HG03025 (cell line): ENCODE results near the gene KIF15.
"Not testable (repeated sequence)": the region's sequence is repeated elsewhere in the genome, so short reads cannot be mapped to it uniquely, and the experiment has no call there.

Experiments used
- ATAC-seq: cut with Tn5 transposase; IDR thresholded peaks from one replicate; pipeline ENCODE4 v1.9.1; 2021; ENCODE audit warnings: mild to moderate bottlenecking, moderate library complexity; ENCODE audit not compliant: unreplicated experiment, low FRiP score

Gene KIF15

DNA sequence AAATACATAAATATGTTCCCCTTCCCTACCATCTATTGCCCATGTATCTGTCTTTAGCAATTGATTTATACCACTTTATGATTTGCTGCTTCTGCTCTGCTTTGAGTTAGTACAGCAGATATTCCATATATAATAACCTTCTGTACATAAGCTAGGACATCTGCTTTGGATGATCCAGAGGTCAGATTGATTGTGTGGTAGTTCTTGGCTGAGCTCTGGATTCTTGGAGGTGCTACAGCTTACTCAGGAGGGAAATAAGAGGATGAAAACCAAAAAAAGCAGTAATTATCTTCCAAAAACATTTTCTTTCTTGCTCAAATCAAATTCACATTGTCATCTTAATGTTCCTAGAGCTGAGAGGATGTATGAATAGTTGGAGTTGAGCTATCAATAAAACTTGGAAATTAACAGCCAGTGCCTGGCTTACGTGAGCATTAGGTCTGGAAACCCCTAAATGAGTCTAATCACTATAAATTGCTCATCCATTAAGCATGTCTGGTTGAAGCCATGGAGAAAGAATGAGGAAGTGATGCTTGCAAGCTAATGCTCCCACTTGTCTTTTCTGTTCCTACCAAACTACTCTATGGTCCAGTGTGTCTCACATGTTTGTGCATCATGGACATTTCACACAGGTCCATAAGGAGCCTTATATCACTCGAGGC lies 63.8 kb downstream of the KIF15 start:
- ATAC-seq: no peak

DNA sequence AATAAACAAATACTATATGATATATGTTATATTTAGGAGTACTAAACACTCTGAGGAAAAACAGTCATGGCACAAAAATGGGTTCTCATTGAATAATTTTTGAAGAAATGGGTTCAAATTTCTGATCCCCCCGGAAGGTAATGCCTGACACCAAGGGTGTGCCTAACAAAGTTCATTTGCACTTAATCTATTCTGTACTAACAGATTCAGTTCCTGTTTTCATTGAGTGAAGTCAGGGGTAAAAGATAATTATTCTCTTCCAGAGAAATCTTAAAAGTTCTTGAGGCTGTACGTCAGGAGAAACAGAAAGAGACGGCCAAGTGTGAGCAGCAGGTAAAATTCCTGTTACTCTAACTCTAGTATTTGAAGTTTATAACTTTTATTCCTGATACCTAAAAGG lies 65.6 kb downstream of the KIF15 start:
- ATAC-seq: no peak

DNA sequence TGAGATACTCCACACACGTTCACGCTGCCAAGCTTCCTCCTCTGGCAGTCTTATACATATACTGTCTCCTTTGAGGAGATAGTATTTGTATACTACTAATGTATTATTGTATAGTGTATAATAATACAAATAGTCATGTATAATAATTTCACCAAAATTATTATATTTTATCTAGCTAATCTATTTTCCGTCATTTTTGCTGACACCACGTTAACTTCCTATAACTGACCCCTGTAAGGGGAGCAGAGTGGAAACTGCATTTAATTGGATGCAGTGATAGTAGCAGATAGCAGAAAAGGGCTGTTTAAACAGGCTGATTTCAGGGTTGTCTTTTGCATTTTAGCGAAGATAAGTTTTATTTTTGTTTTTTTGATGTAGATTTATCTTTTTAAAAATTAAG lies 69.6 kb downstream of the KIF15 start:
- ATAC-seq: no peak

DNA sequence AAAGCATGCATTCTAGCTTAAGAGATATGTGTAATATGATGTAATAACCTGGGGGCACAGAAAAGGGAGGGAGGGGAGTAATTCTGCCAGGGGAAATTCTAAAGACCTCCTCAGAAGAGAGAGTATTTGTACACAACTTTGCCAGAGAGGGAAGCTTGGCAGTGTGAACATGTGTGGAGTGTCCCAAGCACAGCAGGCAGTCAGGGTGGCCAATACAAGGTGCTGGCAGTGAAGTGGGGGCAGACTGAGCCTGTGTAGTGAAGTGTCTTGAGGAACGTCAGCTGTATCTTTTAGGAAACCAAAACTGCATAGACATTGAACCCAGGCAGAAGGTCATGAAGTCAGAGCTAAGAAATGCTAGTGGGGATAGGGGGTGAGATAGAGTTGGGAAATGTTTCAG lies 70.4 kb downstream of the KIF15 start:
- ATAC-seq: no peak

DNA sequence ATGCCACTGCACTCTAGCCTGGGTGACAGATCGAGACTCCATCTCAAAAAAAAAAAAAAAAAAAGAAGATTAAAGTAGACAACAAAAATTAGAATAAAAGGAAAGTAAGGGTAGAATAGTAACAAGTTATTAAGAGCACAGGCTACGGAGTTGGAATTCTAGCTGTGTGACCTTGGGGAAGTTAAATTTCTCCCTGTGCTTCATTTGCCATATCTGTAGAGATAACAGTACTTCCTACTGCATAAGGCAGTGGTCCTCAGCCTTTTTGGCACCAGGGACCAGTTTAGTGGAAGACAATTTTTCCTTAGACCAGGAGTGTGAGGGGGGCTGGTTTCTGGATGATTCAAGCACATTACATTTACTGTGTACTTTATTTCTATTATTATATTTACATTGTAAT lies 71.4 kb downstream of the KIF15 start:
- ATAC-seq: no peak

DNA sequence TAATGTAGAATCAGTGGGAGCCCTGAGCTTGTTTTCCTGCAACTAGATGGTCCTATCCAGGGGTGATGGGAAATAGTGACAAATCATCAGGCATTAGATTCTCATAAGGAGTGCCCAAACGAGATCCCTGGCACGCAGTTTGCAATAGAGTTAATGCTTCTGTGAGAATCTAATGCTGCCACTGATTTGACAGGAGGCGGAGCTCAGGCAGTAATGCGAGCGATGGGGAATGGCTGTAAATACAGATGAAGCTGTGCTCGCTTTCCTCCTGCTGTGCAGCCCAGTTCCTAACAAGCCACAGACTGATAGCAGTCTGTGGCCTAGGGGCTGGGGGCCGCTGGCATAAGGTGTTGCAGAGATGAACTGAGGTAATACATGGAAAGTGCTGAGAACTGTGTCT lies 71.8 kb downstream of the KIF15 start:
- no peak for ATAC-seq

DNA sequence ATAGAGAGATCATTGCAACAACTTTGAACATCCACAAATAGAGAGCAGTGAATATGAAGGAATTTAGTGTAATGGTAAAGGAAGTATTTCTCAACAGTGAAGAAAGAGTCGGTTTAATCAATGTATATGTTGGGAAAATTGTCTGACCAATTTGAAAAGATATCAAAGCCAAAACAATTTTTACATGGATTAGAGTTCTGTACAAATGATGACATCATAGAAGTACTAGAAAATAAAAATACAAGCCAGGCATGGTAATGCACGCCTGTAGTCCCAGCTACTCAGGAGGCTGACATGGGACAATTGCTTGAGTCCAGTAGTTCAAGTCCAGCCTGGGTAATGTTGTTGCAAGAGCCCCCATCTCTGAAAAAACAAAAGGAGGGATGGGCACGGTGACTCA lies 74.1 kb downstream of the KIF15 start:
- ATAC-seq: no peak

DNA sequence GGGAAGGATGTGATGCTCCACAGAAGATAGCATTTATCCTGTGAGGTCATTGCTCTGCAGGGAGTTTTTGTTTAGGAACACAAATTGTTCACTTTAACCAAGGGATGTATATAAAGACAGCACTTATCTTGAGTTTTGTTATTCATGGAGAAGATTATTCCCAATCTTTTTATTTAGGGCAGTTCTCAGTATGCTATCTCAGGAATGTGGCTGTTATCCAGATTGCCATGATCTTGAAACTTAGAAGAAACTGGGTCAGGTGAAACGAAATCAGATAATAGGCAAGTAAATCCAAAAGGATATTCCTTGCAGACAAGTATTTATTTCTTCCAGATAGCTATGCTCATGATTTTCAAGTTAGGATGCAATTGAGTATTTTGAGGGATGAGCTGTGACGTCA lies 80.8 kb downstream of the KIF15 start:
- no peak for ATAC-seq

DNA sequence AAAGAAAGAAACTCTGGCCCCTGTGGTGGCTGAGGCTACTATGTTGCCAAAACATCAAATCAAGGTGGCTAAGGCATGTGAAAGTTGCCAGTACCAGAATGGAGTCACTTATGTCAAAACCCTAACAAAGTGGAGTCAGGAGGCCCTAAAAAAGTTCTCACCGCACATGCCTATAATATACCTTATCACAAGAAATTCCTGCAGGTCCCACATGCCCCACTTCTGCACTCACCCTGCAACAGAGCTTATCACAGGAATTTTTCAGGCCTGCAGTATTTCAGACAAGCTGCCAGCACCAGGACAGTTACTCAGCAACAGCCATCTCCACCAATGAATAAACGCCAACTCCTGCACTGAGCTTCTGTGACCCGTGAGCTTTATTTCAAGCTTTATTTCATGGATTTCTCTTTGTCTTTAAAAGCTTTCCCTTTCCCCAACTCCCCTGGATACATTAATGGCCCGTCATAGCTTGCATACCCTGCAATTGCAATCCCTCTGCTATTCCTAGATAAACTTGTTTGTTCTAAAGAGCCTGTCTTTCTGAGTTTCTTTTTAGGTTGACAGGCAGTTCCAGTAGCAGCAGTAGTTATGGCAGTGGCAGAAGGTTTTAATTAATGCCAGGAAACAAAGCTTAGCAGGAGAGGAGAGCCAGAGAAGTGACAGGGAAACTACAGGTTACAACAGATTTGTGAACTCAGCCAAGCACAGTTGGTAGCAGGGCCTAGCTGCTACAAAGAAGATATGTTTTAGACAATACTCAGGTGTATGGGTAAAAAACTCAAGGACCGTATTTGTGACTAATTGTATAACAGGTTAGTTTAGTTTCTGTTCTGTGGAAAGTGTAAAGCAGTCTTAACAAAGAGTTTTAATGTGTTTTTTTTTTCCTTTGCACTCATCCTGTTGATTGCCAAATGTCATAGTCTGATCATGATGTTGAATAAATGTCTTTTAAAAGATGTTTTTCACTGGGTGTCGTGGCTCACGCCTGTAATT lies 84.2 kb downstream of the KIF15 start:
- ATAC-seq: no peak

DNA sequence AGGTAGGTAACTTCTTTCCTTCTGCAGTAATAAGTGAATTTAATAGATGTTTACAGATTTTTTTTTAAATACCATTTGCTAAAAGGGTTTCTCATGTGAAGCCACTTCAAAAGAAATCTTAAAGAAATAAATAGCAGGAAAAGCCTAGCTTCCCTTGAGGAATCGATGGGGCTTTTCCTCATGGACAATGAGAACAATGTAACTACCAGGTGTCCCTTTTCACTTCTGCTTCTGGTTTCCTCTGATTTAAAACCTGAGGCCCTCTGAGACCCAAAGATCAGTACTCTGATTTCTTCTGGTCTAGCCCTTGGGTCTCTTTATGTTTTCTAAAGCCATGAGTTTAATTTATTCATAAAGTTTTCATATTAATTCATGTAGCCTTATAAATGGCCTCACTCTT lies 87.0 kb downstream of the KIF15 start:
- no peak for ATAC-seq

DNA sequence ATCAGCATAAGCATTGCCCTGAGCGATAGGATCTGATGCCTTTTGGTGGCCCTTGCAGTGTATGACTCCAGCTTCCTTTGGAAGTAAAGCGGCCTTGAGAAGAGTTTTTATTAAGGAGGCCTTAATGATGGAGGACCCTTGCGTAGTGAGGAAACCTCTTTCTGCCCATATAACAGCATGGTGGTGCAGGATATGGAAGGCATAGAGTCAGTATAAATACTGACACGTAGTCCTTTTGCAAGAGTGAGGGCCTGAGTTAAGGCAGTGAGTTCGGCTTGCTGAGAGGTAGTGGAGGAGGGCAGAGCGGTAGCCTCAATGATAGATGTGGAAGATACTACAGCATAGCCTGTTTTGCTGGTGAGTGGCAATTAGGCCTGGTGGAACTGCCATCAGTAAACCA lies 95.1 kb downstream of the KIF15 start:
- ATAC-seq: not testable (repeated sequence)

DNA sequence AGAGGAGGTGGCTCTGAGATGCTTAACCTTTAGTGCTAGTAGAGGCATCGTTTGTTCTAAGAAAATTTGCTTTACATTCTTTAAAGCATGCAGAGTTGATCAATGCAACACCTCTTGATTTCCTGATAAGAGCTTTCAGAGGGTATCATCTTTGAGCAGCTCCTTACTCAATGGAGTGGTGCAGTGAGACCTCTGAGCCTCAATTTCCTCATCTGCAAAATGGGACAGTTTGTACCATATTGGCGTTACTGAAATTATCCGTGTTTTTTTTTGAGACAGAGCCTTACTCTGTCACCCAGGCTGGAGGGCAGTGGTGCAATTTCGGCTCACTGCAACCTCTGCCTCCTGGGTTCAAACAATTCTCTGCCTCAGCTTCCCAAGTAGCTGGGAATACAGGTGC lies 98.5 kb downstream of the KIF15 start:
- no peak for ATAC-seq

DNA sequence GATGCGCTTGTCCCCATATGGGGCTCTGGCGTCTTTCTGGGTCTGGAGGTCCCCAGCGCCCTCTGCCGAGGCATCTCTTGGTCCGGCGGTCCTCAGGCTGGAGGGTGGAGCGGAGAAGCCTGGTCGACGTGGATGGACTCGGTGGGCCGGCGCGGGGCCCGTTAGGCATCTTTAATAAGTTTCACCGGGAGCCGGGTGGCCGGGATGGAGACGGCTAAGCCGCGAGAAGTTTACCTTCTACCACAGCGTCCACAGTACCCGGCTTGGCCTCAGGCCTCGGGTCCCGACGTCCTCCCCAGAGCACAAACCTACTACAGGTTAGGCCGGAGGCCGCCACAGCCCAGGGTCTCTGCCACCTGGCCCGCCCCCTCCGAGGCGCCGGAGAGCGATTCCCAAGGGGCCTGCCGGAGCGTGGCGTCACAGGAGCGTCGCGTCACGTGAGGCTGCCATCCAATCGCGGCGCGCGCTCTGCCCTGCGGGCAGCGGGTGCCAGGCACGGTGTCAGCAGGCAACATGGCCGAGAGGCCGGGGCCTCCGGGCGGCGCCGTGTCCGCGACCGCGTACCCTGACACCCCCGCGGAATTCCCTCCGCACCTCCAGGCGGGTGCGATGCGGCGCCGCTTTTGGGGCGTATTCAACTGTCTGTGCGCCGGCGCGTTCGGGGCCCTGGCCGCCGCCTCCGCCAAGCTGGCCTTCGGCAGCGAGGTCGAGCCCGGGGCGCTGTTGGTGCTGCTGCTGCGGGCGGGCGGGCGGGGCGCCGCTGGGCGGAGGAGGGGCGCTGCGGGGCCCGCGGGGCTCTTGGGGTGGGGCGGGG lies 100.0 kb downstream of the KIF15 start, which contains the start of gene TMEM42:
TSS of gene TMEM42 (plus strand) at position 501 of the 814 bp plus-strand sequence. CDS start at position 514, 13 bp downstream.
- ATAC-seq: peak; percentile 91

DNA sequence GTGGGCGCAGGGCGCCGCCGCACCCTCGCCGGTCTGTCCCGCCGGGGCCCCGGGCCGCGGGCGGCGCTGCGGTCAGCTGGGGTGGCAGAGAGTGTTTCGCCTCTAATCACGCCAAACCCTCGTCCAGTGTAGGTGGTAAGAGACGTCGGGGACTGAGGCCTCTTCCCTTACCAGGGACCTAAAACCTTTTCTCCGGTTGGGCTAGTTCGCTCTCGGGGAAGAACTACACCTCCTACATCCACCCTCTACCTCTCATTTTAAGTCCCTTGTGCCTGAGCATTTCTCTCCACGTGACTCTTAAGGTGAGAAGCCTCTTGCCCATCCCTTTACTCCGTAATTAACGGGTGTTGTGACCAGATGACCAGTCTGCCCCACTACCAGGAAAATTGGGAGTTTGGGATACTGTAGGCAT lies 100.6 kb downstream of the KIF15 start:
- ATAC-seq: peak; percentile 24

DNA sequence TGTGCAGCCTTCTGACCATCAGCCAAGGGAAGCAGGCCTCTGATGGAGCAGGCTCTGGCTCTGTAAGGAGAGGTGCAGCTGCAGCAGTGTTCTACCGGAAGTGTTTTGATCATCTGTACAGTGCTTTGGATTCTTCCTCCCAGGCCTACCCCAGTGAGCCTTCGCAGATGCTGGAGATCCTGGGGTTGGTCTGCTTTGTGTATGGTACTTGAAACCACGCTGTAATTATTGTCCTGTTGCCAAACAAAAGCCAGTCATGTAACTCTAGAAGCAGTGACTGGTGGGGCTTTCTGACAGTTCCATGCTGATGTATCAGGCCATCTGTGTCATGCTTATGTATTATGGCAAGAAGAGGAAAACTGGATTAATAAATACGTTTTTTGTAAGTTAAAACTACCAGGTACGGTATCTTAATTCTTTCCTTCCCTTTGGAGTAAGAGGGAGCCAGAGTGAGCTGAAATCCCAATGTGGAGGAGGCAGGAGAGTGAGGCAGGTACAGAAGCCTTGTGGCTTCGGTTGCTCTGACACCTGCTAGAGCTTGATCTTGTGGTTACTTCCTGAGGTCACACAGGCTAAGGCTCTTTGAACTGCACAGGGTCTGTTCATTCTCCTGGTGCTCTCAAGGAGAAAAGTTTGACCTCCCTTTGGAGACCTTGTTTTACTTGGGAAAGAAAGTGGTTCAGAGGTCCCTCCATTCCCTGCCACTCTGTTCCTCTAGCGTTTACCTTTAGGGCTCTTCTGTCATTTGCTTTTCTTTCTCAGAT lies 103.9 kb downstream of the KIF15 start:
- ATAC-seq: no peak

DNA sequence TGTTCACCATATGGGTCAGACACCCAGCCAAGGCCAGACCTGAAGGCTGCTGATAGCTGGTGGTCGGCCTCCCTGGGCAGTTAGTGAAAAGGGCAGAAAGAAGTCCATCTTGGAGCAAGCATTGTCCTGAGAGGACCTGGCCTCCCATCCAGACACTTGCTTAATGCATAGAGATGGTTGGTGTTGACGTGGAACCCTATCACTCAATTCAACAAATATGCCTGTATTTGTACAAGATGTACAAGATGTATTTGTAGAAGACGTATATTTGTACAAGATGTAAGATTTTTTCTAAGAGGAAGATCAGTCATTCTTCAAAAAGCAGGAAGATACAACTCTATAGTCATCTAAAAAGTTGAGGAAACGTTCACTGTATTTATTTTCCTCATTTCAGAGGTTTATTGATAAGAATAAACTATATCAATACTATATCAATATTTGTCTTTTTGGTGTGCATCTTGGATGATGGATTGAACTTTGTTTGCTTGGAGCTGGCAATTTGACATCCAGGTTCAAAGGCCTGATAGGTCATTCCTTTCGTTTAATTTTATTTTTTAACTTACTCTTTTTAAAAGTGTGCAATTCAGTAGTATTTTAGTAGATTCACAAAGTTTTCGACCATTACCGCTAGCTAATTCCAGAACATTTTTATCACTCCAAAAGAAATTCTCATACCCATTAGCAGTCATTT lies 106.0 kb downstream of the KIF15 start:
- ATAC-seq: no peak

DNA sequence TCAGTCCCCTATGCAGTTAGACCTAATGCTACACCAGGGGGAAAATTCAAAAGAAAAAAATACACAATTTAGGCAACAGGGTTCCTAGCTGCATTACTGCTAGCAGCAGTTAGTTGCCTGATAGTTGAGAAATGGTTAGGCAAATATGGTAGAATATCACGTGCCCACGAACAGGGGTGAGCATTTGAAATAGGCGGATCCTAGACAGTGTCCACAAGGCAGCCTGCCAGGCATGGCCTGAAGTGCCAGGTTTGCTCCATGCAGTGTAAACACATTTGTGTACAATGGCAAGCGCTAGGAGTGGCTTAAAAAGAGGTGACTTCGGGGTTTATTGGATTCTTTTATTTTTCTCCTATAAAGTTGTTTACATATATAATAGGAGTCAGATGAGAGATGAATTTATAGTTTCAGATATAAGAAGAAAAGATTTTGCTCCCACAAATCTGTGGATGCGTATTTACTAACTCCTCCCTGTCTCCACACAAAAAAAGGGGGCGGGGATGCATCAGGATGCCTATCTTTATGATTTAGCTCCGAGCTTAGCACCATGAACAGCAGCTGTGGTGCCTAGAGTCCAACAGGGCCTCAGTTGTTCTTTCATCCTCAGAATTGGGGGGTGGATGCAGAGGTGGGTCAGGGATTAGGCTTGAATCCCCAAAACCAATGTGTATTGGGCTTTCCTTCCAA lies 108.9 kb downstream of the KIF15 start:
- ATAC-seq: no peak

DNA sequence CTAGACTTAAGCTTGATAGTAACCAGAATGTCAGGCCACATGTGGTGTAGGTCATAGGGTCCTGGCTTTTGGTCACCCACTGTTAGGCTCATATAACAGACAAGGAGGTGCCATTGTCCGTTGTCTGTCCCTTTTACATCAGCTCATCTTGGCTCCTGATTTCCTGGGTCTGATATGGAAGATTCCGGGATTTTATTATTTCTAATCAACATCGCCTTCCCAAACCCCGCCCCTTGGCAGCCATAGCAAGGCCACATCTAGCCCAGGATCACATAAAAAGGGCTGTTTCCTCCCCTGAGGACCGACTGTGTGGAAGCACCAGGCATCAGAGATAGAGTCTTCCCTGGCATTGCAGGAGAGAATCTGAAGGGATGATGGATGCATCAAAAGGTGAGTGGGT lies 112.7 kb downstream of the KIF15 start, which contains the start of gene TGM4:
TSS of gene TGM4 (plus strand) at position 301 of the 400 bp plus-strand sequence. CDS start at position 372, 71 bp downstream.
- no peak for ATAC-seq

DNA sequence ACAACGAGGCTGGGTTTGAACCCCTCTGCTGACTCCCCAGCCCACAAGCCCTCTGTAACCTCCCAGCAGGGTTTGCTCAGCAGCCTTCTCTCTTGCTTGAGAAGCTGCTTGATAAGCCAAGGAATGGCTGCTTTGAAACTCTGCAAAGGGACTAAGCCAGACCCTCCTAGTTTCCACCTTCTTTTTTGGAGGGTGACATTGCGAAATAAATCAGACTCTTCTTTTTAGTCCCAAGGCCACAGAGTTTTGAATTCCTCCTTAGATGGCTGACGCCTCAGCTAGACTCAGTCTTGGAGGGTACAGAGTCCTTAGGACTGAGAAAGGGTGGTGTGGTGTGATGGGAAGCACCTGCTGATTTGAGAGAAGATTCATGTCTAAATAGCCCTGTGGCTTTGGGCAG lies 114.0 kb downstream of the KIF15 start:
- no peak for ATAC-seq
